OCI-LY3 (cell line): ENCODE data around the gene RAB27B.

Source experiments
- CTCF ChIP-seq: fragments of 200-600, 300-600 bp; sonication (generic); IDR thresholded peaks from 2 replicates; pipeline ENCODE4 v1.5.1; 2014; ENCODE audit warnings: antibody characterized with exemption, low read length, low read depth
- EZH2phosphoT487 ChIP-seq: fragments of 200-600 bp; shearing (Covaris generic); IDR thresholded peaks from 2 replicates; pipeline ENCODE4 v1.6.1; 2018; ENCODE audit warnings: antibody characterized with exemption, mixed run types, low read depth

GRCh38 chr18:54888378-54888777, 60.1 kb downstream of the RAB27B start:
- TF ChIP-seq CTCF = no peak
- no peak for TF ChIP-seq EZH2phosphoT487
